HepG2 (cell line): ENCODE data around the gene AMHR2. TPM values are rescaled to one million over a fixed set of nuclear protein-coding genes. Genes with fewer than 3 reads are reported as not detected.

Experiments
- ARNTL ChIP-seq: sonication (generic); formaldehyde crosslinking; IDR thresholded peaks from 2 replicates; pipeline ENCODE4 v1.4.0; 2020; ENCODE audit warnings: mild to moderate bottlenecking, missing genetic modification reagents
- CBX1 ChIP-seq: IDR thresholded peaks from one replicate; pipeline ENCODE4 v1.6.1; 2016; ENCODE audit warnings: antibody characterized with exemption, low read depth
- ETV6 ChIP-seq: sonication (generic); formaldehyde crosslinking; conservative IDR thresholded peaks from 2 replicates; pipeline ENCODE4 v1.4.0; 2020; ENCODE audit warnings: missing genetic modification reagents
- IKZF1 ChIP-seq: fragments of 450-650 bp; IDR thresholded peaks from 2 replicates; pipeline ENCODE4 v1.7.1; 2016
- KLF9 ChIP-seq: IDR thresholded peaks from 2 replicates; pipeline ENCODE4 v1.6.1; 2016; ENCODE audit warnings: low read depth
- MXD4 ChIP-seq: IDR thresholded peaks from 2 replicates; pipeline ENCODE4 v1.6.1; 2016; ENCODE audit warnings: mild to moderate bottlenecking, missing biosample characterization, missing genetic modification reagents
- NFE2L1 ChIP-seq: sonication (generic); formaldehyde crosslinking; IDR thresholded peaks from 2 replicates; pipeline ENCODE4 v1.4.0; 2020; ENCODE audit warnings: missing genetic modification reagents, mild to moderate bottlenecking, borderline replicate concordance
- PLRG1 ChIP-seq: fragments of 450-650 bp; conservative IDR thresholded peaks from 2 replicates; pipeline ENCODE4 v1.6.1; 2016
- RBM22 ChIP-seq: fragments of 200-400 bp; formaldehyde crosslinking; optimal IDR thresholded peaks from 2 replicates; pipeline ENCODE3; 2017; ENCODE audit warnings: mild to moderate bottlenecking, low read length, moderate library complexity
- RXRB ChIP-seq: IDR thresholded peaks from 2 replicates; pipeline ENCODE4 v1.6.1; 2016; ENCODE audit warnings: borderline replicate concordance, missing genetic modification reagents, missing compliant biosample characterization
- SIN3B ChIP-seq: fragments of 150-350 bp; IDR thresholded peaks from 2 replicates; pipeline ENCODE4 v1.6.1; 2014; ENCODE audit warnings: low read length
- TAF1 ChIP-seq: sonication (generic); formaldehyde crosslinking; IDR thresholded peaks from 2 replicates; pipeline ENCODE4 v1.4.0; 2020; ENCODE audit warnings: missing genetic modification reagents
- ZBTB1 ChIP-seq: sonication (generic); formaldehyde crosslinking; IDR thresholded peaks from 2 replicates; pipeline ENCODE4 v1.4.0; 2020; ENCODE audit warnings: missing genetic modification reagents, borderline replicate concordance
- ZFP90 ChIP-seq: sonication (generic); formaldehyde crosslinking; IDR thresholded peaks from 2 replicates; pipeline ENCODE4 v1.8.0; 2022; ENCODE audit warnings: missing genetic modification reagents, mild to moderate bottlenecking, inconsistent platforms, borderline replicate concordance
- ZNF30 ChIP-seq: sonication (generic); formaldehyde crosslinking; IDR thresholded peaks from 2 replicates; pipeline ENCODE4 v1.5.0; 2020; ENCODE audit warnings: mild to moderate bottlenecking, missing genetic modification reagents
- ZNF383 ChIP-seq: sonication (generic); formaldehyde crosslinking; IDR thresholded peaks from 2 replicates; pipeline ENCODE4 v1.4.0; 2020; ENCODE audit warnings: missing genetic modification reagents, mild to moderate bottlenecking, borderline replicate concordance
- ZNF543 ChIP-seq: sonication (generic); formaldehyde crosslinking; IDR thresholded peaks from 2 replicates; pipeline ENCODE4 v1.4.0; 2020; ENCODE audit warnings: mild to moderate bottlenecking, missing genetic modification reagents
- ZNF747 ChIP-seq: sonication (generic); formaldehyde crosslinking; IDR thresholded peaks from 2 replicates; pipeline ENCODE4 v1.8.1; 2023; ENCODE audit warnings: missing genetic modification reagents, mild to moderate bottlenecking, borderline replicate concordance
- ZNF782 ChIP-seq: sonication (generic); formaldehyde crosslinking; IDR thresholded peaks from 2 replicates; pipeline ENCODE4 v1.4.0; 2020; ENCODE audit warnings: missing genetic modification reagents, mild to moderate bottlenecking, borderline replicate concordance
- ZNF83 ChIP-seq: sonication (generic); formaldehyde crosslinking; IDR thresholded peaks from 2 replicates; pipeline ENCODE4 v1.4.0; 2020; ENCODE audit warnings: missing genetic modification reagents, mild to moderate bottlenecking, borderline replicate concordance
- polyA plus RNA-seq, 8 experiments: library from polyadenylated mRNA; depleted of rRNA in 3 of 8; stranded (reverse) in 7 of 8; unstranded in 1 of 8; fragments of >200 nt; fragmentation: Illumina TruSeq in 4 of 8; extraction: Trizol in 4 of 8; gene quantifications; 2 replicates each; pipeline versions ENCODE4 v1.2.1 to v1.2.3, GENCODE V29; 2011 to 2016; ENCODE audit warnings: low read depth in 4 of 8, missing spikeins in 1 of 8, mixed read lengths in 1 of 8; ENCODE audit not compliant: insufficient read depth in 1 of 8
- total RNA-seq, 5 experiments: library from RNA; depleted of rRNA; stranded (reverse); fragments of >200 nt; fragmentation: Illumina TruSeq; extraction: Trizol; gene quantifications; 2 replicates each; pipeline ENCODE4 v1.2.3, GENCODE V29; 2016; ENCODE audit warnings: low read depth in 1 of 5
- TF ChIP-seq, protein P1 (sequence below): sonication (generic); formaldehyde crosslinking; IDR thresholded peaks from 2 replicates; pipeline ENCODE4 v1.8.0; 2022; ENCODE audit warnings: low read depth, missing genetic modification reagents
- TF ChIP-seq, protein P2 (sequence below): sonication (generic); formaldehyde crosslinking; IDR thresholded peaks from 2 replicates; pipeline ENCODE4 v1.8.0; 2022; ENCODE audit warnings: mild to moderate bottlenecking, missing genetic modification reagents; ENCODE audit not compliant: insufficient replicate concordance
- TF ChIP-seq, protein P3 (sequence below): sonication (generic); formaldehyde crosslinking; IDR thresholded peaks from 2 replicates; pipeline ENCODE4 v1.4.0; 2020; ENCODE audit warnings: missing genetic modification reagents
- TF ChIP-seq, protein P4 (sequence below): sonication (generic); formaldehyde crosslinking; IDR thresholded peaks from 2 replicates; pipeline ENCODE4 v1.5.0; 2020; ENCODE audit warnings: mild to moderate bottlenecking, missing genetic modification reagents

AMHR2 gene
- total and polyA plus RNA-seq, 2 of the 13 experiments (the other 11 are each of a cell fraction or from before 2014, with no cell fraction given): 0.24 to 0.58 TPM

DNA sequence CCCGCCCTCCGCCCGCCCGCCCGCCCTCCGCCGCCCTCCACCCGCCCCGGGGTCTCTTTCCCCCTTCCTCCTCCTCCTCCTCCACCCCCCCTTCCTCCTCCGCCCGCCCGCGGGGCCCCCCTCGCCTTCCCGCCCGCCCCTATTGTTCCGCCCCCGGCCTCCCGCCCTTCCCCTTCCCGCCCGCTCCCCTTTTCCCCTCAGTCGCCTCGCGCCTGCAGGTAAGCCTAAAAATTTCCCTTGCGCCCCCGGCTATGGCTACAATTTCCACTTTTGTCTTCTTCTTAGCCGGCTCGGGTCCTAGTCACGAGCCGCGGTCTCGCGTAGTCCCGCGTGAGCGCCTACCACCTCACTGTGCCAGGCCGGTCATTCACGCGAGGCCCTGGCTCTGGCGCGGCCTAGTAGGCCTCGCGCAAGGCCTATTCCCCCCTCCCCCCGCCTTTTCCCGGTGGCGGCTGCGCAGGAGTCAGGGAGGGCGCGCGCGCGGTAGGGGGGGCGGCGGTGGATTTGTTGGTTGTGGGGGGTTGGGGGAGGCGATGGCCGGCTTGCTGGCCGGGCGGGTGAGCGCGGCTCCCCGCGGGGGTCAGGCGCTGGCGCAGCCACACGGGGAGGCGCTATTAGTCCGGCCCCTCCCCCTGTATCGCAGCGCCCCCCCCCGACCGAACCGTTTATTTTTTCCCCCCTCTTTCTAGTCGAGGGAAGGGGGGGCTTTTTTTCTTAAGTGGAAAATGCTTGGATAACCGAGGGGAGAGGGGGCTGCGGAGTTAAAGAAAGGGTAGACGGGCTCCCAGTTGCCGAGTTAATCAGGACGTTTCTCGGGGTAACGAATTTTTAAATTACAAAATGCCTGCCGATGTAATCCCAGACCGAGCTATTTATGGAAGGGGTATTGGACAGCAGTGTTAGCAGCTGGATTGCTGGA lies 28.8 kb downstream of the AMHR2 start (continued):
- TF ChIP-seq RXRB (CRISPR knock-in tag): no peak
- TF ChIP-seq IKZF1: no peak
- TF ChIP-seq ETV6: peak; percentile 27; the same call in 1 of the 2 replicates
- TF ChIP-seq ZNF782 (CRISPR knock-in tag): peak; percentile 19; the same call in 1 of the 2 replicates
- no peak for TF ChIP-seq ZNF83
- no peak for TF ChIP-seq PLRG1
- TF ChIP-seq MXD4: no peak
- no peak for TF ChIP-seq ZFP90 (CRISPR knock-in tag)
- no peak; the same call in none of the 2 replicates for TF ChIP-seq ZNF543
- TF ChIP-seq ZNF383 (CRISPR knock-in tag): no peak
- peak; percentile 62 for TF ChIP-seq TAF1 (CRISPR knock-in tag)
- no peak for TF ChIP-seq NFE2L1 (CRISPR knock-in tag)
- TF ChIP-seq, protein P1, sequence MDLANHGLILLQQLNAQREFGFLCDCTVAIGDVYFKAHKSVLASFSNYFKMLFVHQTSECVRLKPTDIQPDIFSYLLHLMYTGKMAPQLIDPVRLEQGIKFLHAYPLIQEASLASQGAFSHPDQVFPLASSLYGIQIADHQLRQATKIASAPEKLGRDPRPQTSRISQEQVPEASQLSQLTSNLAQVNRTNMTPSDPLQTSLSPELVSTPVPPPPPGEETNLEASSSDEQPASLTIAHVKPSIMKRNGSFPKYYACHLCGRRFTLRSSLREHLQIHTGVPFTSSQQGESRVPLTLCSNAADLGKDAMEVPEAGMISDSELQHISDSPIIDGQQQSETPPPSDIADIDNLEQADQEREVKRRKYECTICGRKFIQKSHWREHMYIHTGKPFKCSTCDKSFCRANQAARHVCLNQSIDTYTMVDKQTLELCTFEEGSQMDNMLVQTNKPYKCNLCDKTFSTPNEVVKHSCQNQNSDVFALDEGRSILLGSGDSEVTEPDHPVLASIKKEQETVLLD (CRISPR knock-in tag): peak; percentile 89
- TF ChIP-seq RBM22: no peak
- 0 out of 2 replicates have a peak, but pooled peaks have one; percentile 50 for TF ChIP-seq ARNTL (CRISPR knock-in tag)
- TF ChIP-seq, protein P2, sequence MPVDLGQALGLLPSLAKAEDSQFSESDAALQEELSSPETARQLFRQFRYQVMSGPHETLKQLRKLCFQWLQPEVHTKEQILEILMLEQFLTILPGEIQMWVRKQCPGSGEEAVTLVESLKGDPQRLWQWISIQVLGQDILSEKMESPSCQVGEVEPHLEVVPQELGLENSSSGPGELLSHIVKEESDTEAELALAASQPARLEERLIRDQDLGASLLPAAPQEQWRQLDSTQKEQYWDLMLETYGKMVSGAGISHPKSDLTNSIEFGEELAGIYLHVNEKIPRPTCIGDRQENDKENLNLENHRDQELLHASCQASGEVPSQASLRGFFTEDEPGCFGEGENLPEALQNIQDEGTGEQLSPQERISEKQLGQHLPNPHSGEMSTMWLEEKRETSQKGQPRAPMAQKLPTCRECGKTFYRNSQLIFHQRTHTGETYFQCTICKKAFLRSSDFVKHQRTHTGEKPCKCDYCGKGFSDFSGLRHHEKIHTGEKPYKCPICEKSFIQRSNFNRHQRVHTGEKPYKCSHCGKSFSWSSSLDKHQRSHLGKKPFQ (CRISPR knock-in tag): peak; percentile 63
- TF ChIP-seq, protein P3, sequence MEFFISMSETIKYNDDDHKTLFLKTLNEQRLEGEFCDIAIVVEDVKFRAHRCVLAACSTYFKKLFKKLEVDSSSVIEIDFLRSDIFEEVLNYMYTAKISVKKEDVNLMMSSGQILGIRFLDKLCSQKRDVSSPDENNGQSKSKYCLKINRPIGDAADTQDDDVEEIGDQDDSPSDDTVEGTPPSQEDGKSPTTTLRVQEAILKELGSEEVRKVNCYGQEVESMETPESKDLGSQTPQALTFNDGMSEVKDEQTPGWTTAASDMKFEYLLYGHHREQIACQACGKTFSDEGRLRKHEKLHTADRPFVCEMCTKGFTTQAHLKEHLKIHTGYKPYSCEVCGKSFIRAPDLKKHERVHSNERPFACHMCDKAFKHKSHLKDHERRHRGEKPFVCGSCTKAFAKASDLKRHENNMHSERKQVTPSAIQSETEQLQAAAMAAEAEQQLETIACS (CRISPR knock-in tag): peak; percentile 72; the same call in 1 of the 2 replicates
- no peak for TF ChIP-seq KLF9 (CRISPR knock-in tag)
- no peak for TF ChIP-seq ZBTB1 (CRISPR knock-in tag)
- no peak for TF ChIP-seq SIN3B
- TF ChIP-seq CBX1: no peak
- TF ChIP-seq ZNF747 (CRISPR knock-in tag): no peak
- no peak for TF ChIP-seq ZNF30 (CRISPR knock-in tag)
- TF ChIP-seq, protein P4, sequence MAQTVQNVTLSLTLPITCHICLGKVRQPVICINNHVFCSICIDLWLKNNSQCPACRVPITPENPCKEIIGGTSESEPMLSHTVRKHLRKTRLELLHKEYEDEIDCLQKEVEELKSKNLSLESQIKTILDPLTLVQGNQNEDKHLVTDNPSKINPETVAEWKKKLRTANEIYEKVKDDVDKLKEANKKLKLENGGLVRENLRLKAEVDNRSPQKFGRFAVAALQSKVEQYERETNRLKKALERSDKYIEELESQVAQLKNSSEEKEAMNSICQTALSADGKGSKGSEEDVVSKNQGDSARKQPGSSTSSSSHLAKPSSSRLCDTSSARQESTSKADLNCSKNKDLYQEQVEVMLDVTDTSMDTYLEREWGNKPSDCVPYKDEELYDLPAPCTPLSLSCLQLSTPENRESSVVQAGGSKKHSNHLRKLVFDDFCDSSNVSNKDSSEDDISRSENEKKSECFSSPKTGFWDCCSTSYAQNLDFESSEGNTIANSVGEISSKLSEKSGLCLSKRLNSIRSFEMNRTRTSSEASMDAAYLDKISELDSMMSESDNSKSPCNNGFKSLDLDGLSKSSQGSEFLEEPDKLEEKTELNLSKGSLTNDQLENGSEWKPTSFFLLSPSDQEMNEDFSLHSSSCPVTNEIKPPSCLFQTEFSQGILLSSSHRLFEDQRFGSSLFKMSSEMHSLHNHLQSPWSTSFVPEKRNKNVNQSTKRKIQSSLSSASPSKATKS: 0 out of 2 replicates have a peak, but pooled peaks have one; percentile 10
